Measurements from ENCODE around the gene SCAPER. TPM values are rescaled to one million over a fixed set of nuclear protein-coding genes. Genes with fewer than 3 reads are reported as not detected.

The SCAPER gene
- polyA plus RNA-seq, 1 donor from 2014 or later: 77.1 TPM

- no peak overlapping the region for H3K27ac ChIP-seq (ENCODE audit: low read length)
- H3K36me3 ChIP-seq (ENCODE audit: insufficient read depth, low read length): no peaks in the 10 kb centered on the region
- H3K27me3 ChIP-seq (ENCODE audit: insufficient read depth, low read depth, low read length): peaks cover 64% of the 10 kb centered on the region
- H3K4me3 ChIP-seq (ENCODE audit: low read length): no peak overlapping the region
- TF ChIP-seq SMC3 (conservative IDR thresholded peaks at IDR 0.05; ENCODE audit: poor library complexity) (no peak), TAF1 (IDR thresholded peaks at IDR 0.05; ENCODE audit: low read depth) (no peak), MXI1 (conservative IDR thresholded peaks at IDR 0.05; ENCODE audit: poor library complexity, severe bottlenecking) (no peak), RAD21 (conservative IDR thresholded peaks at IDR 0.05) (no peak), POLR2AphosphoS5 (IDR thresholded peaks at IDR 0.05) (no peak), REST (IDR thresholded peaks at IDR 0.05; ENCODE audit: borderline replicate concordance) (no peak), EZH2 (IDR thresholded peaks at IDR 0.05; ENCODE audit: borderline replicate concordance, insufficient read depth, low read length, poor library complexity, severe bottlenecking) (no peak), EP300 (conservative IDR thresholded peaks at IDR 0.05; ENCODE audit: poor library complexity, severe bottlenecking) (no peak)
- TF ChIP-seq, protein P1, sequence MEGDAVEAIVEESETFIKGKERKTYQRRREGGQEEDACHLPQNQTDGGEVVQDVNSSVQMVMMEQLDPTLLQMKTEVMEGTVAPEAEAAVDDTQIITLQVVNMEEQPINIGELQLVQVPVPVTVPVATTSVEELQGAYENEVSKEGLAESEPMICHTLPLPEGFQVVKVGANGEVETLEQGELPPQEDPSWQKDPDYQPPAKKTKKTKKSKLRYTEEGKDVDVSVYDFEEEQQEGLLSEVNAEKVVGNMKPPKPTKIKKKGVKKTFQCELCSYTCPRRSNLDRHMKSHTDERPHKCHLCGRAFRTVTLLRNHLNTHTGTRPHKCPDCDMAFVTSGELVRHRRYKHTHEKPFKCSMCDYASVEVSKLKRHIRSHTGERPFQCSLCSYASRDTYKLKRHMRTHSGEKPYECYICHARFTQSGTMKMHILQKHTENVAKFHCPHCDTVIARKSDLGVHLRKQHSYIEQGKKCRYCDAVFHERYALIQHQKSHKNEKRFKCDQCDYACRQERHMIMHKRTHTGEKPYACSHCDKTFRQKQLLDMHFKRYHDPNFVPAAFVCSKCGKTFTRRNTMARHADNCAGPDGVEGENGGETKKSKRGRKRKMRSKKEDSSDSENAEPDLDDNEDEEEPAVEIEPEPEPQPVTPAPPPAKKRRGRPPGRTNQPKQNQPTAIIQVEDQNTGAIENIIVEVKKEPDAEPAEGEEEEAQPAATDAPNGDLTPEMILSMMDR (IDR thresholded peaks at IDR 0.05; ENCODE audit: poor library complexity, severe bottlenecking): no peak
- H3K4me2 ChIP-seq (ENCODE audit: low read length): no peak overlapping the region
- H3K79me2 ChIP-seq (replicated peaks; ENCODE audit: insufficient read depth, low read length): no peaks in the 10 kb centered on the region
- H3F3A ChIP-seq (ENCODE audit: insufficient read depth, low read length, poor library complexity, severe bottlenecking): no peaks in the 10 kb centered on the region
- no peaks in the 10 kb centered on the region for H3K9me2 ChIP-seq (ENCODE audit: insufficient read depth, low read length)
- no peak overlapping the region for H2AFZ ChIP-seq (ENCODE audit: low read depth, low read length)
- peaks cover 4% of the 10 kb centered on the region for H3K9me3 ChIP-seq (ENCODE audit: low read length)
- H4K20me1 ChIP-seq (ENCODE audit: insufficient read depth): no peaks in the 10 kb centered on the region
- H3K9ac ChIP-seq (ENCODE audit: low read length): no peak overlapping the region
These were observed 571.3 kb downstream of the SCAPER start for GRCh38 chr15:76333720-76334437.

DNA sequence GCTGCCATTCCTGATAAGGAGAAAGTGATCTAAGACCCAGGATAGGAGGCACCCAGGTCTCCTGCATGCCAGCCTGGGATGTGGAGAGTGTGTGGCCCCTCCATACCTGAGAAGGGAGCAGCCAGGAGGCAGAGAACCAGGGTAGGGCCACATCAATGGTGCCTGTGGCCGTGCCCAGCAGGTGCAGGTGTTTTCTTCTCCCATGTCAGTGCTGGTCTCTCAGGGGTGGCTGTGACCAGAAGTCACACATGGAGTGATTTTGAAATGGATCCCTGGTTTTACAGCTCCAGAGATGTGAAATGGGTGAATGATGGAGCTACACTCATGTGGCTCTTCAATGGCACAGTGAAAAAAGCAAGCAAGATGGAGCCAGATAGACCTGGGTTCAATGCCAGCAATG, 571.8 kb downstream of the SCAPER start:
- no peaks in the 10 kb centered on the region for H3K79me2 ChIP-seq (replicated peaks; ENCODE audit: insufficient read depth, low read length)
- no peak overlapping the region for H3K27ac ChIP-seq (ENCODE audit: low read length)
- TF ChIP-seq REST (IDR thresholded peaks at IDR 0.05; ENCODE audit: borderline replicate concordance) (no peak), EP300 (conservative IDR thresholded peaks at IDR 0.05; ENCODE audit: poor library complexity, severe bottlenecking) (no peak)
- H3K4me3 ChIP-seq (ENCODE audit: low read length): no peak overlapping the region
- H3K9me3 ChIP-seq (ENCODE audit: low read length): peaks cover 4% of the 10 kb centered on the region
- H2AFZ ChIP-seq (ENCODE audit: low read depth, low read length): no peak overlapping the region
- peaks cover 59% of the 10 kb centered on the region for H3K27me3 ChIP-seq (ENCODE audit: insufficient read depth, low read depth, low read length)
- H3F3A ChIP-seq (ENCODE audit: insufficient read depth, low read length, poor library complexity, severe bottlenecking): no peaks in the 10 kb centered on the region
- no peaks in the 10 kb centered on the region for H4K20me1 ChIP-seq (ENCODE audit: insufficient read depth)
- H3K9me2 ChIP-seq (ENCODE audit: insufficient read depth, low read length): no peaks in the 10 kb centered on the region
- no peak overlapping the region for H3K9ac ChIP-seq (ENCODE audit: low read length)
- no peaks in the 10 kb centered on the region for H3K36me3 ChIP-seq (ENCODE audit: insufficient read depth, low read length)
- H3K4me2 ChIP-seq (ENCODE audit: low read length): no peak overlapping the region
